Measurements from ENCODE around the gene AIF1. TPM values are rescaled to one million over a fixed set of nuclear protein-coding genes. Genes with fewer than 3 reads are reported as not detected.

Gene AIF1
- total RNA-seq, 2 donors from 2014 or later, result 8.1 to 13.2 TPM

DNA sequence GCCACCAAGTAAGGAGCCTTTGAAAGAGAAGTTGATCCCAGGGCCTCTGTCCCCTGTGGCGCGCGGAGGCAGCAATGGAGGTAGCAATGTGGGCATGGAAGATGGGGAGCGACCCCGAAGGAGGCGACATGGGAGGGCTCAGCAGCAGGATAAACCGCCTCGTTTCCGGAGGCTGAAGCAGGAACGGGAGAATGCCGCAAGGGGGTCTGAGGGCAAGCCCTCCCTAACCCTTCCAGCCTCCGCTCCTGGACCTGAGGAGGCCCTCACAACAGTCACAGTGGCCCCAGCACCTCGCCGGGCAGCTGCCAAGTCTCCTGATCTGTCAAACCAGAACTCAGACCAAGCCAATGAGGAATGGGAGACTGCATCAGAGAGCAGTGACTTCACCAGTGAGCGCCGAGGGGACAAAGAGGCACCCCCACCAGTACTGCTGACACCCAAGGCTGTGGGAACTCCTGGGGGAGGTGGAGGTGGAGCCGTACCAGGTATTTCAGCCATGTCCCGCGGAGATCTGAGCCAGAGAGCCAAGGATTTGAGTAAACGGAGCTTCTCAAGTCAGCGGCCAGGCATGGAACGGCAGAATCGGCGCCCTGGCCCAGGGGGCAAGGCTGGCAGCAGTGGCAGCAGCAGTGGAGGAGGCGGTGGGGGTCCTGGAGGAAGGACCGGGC, 17.4 kb downstream of the AIF1 start:
- H3K27ac Mint-ChIP-seq, result peak overlapping the region; percentile 66
- H3K4me3 Mint-ChIP-seq, result peak overlapping the region; percentile 63
- no peaks in the 10 kb centered on the region for H3K9me3 ChIP-seq (ENCODE audit: control insufficient read depth, low read length, poor library complexity, severe bottlenecking)
- H3K27me3 Mint-ChIP-seq, result no peaks in the 10 kb centered on the region
- H3K36me3 Mint-ChIP-seq (ENCODE audit: low read depth), result peaks cover 14% of the 10 kb centered on the region
- no peak for ATAC-seq
- H3K4me1 Mint-ChIP-seq, result peaks cover 17% of the 10 kb centered on the region
- DNase-seq, result no peak

DNA sequence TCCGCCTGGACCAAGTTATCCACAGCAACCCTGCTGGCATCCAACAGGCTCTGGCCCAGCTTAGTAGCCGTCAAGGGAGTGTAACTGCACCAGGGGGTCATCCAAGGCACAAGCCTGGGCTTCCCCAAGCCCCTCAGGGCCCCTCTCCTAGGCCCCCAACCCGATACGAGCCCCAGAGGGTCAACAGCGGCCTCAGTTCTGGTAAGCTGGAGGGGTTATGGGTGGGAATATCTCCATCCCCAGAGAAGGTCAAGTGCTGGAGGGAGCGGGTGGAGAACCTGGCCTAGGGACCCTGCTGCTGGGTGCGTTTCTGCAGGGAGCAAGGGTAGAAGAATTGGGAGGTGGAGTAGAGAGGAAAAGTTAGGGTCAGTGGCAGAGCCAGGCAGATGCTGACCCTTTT, 18.4 kb downstream of the AIF1 start:
- Mint-ChIP-seq H3K36me3 (ENCODE audit: low read depth) (peaks cover 11% of the 10 kb centered on the region), H3K4me3 (no peak overlapping the region), H3K27me3 (no peaks in the 10 kb centered on the region), H3K27ac (peak overlapping the region; percentile 66), H3K4me1 (peaks cover 9% of the 10 kb centered on the region)
- ATAC-seq, result no peak
- no peaks in the 10 kb centered on the region for H3K9me3 ChIP-seq (ENCODE audit: control insufficient read depth, low read length, poor library complexity, severe bottlenecking)
- no peak for DNase-seq

GRCh38 chr6:31634131-31634530, 19.1 kb downstream of the AIF1 start:
- no peak overlapping the region for H3K4me3 Mint-ChIP-seq
- no peaks in the 10 kb centered on the region for H3K9me3 ChIP-seq (ENCODE audit: control insufficient read depth, low read length, poor library complexity, severe bottlenecking)
- ATAC-seq, result no peak
- peaks cover 9% of the 10 kb centered on the region for H3K4me1 Mint-ChIP-seq
- no peak for DNase-seq
- peak overlapping the region; percentile 2 for H3K27ac Mint-ChIP-seq
- no peaks in the 10 kb centered on the region for H3K27me3 Mint-ChIP-seq
- H3K36me3 Mint-ChIP-seq (ENCODE audit: low read depth), result peaks cover 11% of the 10 kb centered on the region

- H3K9me3 ChIP-seq (ENCODE audit: control insufficient read depth, low read length, poor library complexity, severe bottlenecking), result no peaks in the 10 kb centered on the region
- H3K27ac Mint-ChIP-seq, result no peak overlapping the region
- DNase-seq (no peak), ATAC-seq (no peak)
- H3K4me1 Mint-ChIP-seq, result peaks cover 9% of the 10 kb centered on the region
- H3K4me3 Mint-ChIP-seq, result no peak overlapping the region
- H3K27me3 Mint-ChIP-seq, result no peaks in the 10 kb centered on the region
- peaks cover 8% of the 10 kb centered on the region for H3K36me3 Mint-ChIP-seq (ENCODE audit: low read depth)
These were observed 20.0 kb downstream of the AIF1 start for GRCh38 chr6:31634969-31635575.

DNA sequence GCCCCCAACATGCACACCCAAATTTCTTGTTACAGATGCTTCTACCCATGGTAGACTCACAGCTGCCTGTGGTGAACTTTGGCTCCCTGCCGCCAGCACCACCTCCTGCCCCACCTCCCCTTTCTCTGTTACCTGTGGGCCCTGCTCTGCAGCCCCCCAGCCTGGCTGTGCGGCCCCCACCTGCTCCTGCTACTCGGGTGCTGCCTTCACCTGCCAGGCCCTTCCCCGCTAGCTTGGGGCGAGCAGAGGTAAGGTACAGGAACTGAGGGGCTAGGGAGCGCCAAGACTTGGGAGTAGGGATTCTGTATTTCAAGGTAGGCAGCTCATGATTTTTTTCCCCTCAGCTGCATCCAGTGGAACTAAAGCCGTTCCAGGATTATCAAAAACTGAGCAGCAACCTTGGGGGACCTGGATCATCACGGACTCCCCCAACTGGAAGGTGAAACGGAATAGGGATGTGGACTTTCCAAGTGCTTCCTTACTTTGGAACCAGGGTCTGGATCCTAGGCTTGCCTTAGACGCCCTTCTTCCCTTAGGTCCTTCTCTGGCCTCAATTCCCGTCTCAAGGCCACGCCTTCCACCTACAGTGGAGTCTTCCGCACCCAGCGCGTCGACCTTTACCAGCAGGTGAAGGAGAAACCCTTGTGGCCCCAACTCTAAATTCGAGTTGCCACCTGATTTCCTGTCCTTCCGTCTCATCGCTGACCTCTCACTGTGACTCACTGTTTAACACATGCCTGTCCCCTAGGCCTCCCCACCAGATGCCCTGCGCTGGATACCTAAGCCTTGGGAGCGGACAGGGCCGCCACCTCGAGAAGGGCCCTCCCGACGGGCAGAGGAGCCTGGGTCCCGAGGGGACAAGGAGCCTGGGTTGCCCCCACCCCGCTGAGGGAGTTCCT, 21.9 kb downstream of the AIF1 start:
- H3K4me3 Mint-ChIP-seq, result no peak overlapping the region
- H3K9me3 ChIP-seq (ENCODE audit: control insufficient read depth, low read length, poor library complexity, severe bottlenecking), result no peaks in the 10 kb centered on the region
- peaks cover 3% of the 10 kb centered on the region for H3K4me1 Mint-ChIP-seq
- no peaks in the 10 kb centered on the region for H3K27me3 Mint-ChIP-seq
- H3K36me3 Mint-ChIP-seq (ENCODE audit: low read depth), result peaks cover 4% of the 10 kb centered on the region
- peak overlapping the region; percentile 49 for H3K27ac Mint-ChIP-seq
- no peak for DNase-seq
- no peak for ATAC-seq

DNA sequence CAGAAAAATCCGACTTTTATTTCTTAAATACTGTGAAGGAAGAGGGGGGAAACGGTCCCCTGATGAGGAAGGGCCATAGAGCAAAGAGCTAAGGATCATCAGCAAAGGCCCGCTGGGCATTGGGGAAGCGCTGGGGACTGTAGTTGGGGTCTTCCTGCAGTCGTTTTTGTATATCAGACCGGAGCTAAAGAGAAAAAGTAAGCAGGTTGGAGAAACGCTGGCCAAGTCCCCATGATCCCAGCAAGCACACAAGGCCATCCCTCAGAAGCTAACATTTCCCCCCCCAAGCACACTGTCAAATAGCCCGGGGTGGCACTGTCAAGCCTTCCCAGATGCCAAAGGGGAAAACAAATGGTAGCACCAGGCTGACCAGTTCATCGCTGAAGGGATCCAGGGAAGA, 24.0 kb downstream of the AIF1 start:
- no peak for DNase-seq
- no peak overlapping the region for H3K27ac Mint-ChIP-seq

DNA sequence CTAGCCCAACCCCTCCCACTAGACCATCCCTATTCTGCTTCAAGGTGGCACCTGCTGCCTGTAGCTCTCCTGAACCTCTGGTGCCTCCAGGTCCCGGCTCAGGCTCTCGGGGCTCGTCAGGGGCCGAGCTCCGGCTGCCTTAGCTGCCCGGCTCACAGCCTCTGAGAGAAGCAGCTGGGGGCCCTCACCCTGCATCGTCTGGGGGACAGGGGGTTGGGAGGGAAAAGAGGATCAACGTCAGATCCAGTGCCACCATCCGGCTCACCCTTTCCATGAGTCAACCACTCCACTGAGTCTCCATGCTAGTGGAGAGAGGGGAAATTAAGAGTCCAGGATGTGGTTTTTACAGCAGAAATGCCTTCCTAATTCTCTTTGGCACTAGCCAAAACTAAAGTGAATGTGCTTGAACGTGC, 24.4 kb downstream of the AIF1 start:
- Mint-ChIP-seq H3K36me3 (ENCODE audit: low read depth) (no peaks in the 10 kb centered on the region), H3K27ac (no peak overlapping the region), H3K4me3 (no peak overlapping the region), H3K27me3 (no peaks in the 10 kb centered on the region), H3K4me1 (no peaks in the 10 kb centered on the region)
- DNase-seq (no peak), ATAC-seq (no peak)
- H3K9me3 ChIP-seq (ENCODE audit: control insufficient read depth, low read length, poor library complexity, severe bottlenecking), result no peaks in the 10 kb centered on the region

More for the DNA sequence above, 24.0 kb downstream of the AIF1 start:
- Mint-ChIP-seq H3K4me1 (peaks cover 1% of the 10 kb centered on the region), H3K27me3 (no peaks in the 10 kb centered on the region), H3K4me3 (no peak overlapping the region), H3K36me3 (ENCODE audit: low read depth) (peaks cover under 1% of the 10 kb centered on the region)
- no peaks in the 10 kb centered on the region for H3K9me3 ChIP-seq (ENCODE audit: control insufficient read depth, low read length, poor library complexity, severe bottlenecking)
- no peak for ATAC-seq

GRCh38 chr6:31640612-31641011, 25.6 kb downstream of the AIF1 start:
- Mint-ChIP-seq H3K36me3 (ENCODE audit: low read depth) (peaks cover 3% of the 10 kb centered on the region), H3K4me3 (no peak overlapping the region)

GRCh38 chr6:31641370-31641769, 26.3 kb downstream of the AIF1 start:
- peaks cover 4% of the 10 kb centered on the region for H3K4me1 Mint-ChIP-seq

More at GRCh38 chr6:31640612-31641011, 25.6 kb downstream of the AIF1 start:
- no peaks in the 10 kb centered on the region for H3K9me3 ChIP-seq (ENCODE audit: control insufficient read depth, low read length, poor library complexity, severe bottlenecking)
- Mint-ChIP-seq H3K27ac (no peak overlapping the region), H3K4me1 (peaks cover 4% of the 10 kb centered on the region), H3K27me3 (no peaks in the 10 kb centered on the region)
- ATAC-seq (no peak), DNase-seq (no peak)

GRCh38 chr6:31642798-31643570, 27.9 kb downstream of the AIF1 start:
- no peak overlapping the region for H3K27ac Mint-ChIP-seq
- H3K4me3 Mint-ChIP-seq, result no peak overlapping the region
- H3K4me1 Mint-ChIP-seq, result peaks cover 4% of the 10 kb centered on the region
- H3K27me3 Mint-ChIP-seq, result no peaks in the 10 kb centered on the region
- no peaks in the 10 kb centered on the region for H3K9me3 ChIP-seq (ENCODE audit: control insufficient read depth, low read length, poor library complexity, severe bottlenecking)
- peaks cover 3% of the 10 kb centered on the region for H3K36me3 Mint-ChIP-seq (ENCODE audit: low read depth)
- DNase-seq (no peak), ATAC-seq (no peak)

More at GRCh38 chr6:31641370-31641769, 26.3 kb downstream of the AIF1 start:
- H3K4me3 Mint-ChIP-seq, result no peak overlapping the region
- DNase-seq (no peak), ATAC-seq (no peak)
- no peaks in the 10 kb centered on the region for H3K27me3 Mint-ChIP-seq
- peaks cover 3% of the 10 kb centered on the region for H3K36me3 Mint-ChIP-seq (ENCODE audit: low read depth)
- H3K27ac Mint-ChIP-seq, result no peak overlapping the region
- H3K9me3 ChIP-seq (ENCODE audit: control insufficient read depth, low read length, poor library complexity, severe bottlenecking), result no peaks in the 10 kb centered on the region

DNA sequence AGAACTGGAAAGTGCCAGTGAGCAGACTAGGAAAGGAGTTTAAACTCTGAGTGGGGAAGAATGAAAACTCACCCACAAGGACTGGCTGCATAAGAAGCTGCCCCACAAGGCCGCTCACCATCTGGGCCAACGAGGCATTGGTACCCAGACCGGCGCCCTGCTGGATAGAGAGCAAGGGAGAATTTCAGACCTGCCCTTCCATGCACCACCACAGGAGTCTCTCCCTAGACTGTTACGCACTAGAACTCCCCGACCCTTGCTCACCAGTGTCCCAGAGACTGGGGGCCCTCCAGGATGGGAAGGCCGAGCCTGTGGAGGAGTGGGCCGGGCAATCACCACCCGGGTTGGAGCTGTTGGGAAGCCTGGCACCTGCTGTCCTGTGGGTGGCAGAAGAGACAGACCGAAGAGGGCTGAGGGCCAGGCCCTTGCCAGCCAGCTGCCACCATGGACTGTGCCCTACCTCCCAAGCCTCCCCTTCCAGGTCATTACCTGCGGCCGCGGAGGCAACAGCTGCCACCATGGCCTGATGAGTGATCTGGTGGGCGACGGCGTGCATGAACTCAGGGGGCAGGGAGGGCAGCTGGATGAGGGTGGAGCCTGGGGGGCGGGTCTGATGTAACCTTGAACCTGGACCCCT, 28.9 kb downstream of the AIF1 start:
- no peak overlapping the region for H3K4me3 Mint-ChIP-seq
- no peaks in the 10 kb centered on the region for H3K27me3 Mint-ChIP-seq
- peaks cover 3% of the 10 kb centered on the region for H3K36me3 Mint-ChIP-seq (ENCODE audit: low read depth)
- H3K9me3 ChIP-seq (ENCODE audit: control insufficient read depth, low read length, poor library complexity, severe bottlenecking), result no peaks in the 10 kb centered on the region
- no peak for DNase-seq
- no peak for ATAC-seq
- peak overlapping the region; percentile 16 for H3K27ac Mint-ChIP-seq
- H3K4me1 Mint-ChIP-seq, result peaks cover 4% of the 10 kb centered on the region

DNA sequence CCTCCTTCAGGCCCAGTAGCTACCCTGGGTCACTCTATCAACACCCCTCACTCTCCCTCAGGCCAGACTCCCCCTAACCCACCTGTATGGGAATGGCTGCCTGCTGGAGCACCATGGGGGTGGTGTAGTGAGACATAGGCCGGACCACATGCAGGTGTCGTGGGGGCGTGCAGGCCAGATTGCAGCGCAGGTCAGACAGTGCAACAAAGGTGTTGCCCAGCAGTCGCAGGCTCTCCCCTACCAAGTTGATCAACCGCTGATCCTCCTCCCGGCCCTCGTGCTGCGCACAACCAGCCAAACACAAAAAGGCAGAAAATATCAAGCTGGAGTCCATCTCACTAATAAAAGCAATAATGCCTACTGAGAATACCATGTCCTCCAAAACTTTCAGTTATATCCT, 30.3 kb downstream of the AIF1 start:
- DNase-seq (no peak), ATAC-seq (no peak)
- no peaks in the 10 kb centered on the region for H3K27me3 Mint-ChIP-seq
- H3K4me1 Mint-ChIP-seq, result peaks cover 10% of the 10 kb centered on the region
- peaks cover 3% of the 10 kb centered on the region for H3K36me3 Mint-ChIP-seq (ENCODE audit: low read depth)
- H3K4me3 Mint-ChIP-seq, result no peak overlapping the region
- H3K27ac Mint-ChIP-seq, result peak overlapping the region; percentile 27
- no peaks in the 10 kb centered on the region for H3K9me3 ChIP-seq (ENCODE audit: control insufficient read depth, low read length, poor library complexity, severe bottlenecking)
